ENCODE results near the gene USP9X.
"Not testable (repeated sequence)": the region's sequence is repeated elsewhere in the genome, so short reads cannot be mapped to it uniquely, and the experiment has no call there.

USP9X gene, protein sequence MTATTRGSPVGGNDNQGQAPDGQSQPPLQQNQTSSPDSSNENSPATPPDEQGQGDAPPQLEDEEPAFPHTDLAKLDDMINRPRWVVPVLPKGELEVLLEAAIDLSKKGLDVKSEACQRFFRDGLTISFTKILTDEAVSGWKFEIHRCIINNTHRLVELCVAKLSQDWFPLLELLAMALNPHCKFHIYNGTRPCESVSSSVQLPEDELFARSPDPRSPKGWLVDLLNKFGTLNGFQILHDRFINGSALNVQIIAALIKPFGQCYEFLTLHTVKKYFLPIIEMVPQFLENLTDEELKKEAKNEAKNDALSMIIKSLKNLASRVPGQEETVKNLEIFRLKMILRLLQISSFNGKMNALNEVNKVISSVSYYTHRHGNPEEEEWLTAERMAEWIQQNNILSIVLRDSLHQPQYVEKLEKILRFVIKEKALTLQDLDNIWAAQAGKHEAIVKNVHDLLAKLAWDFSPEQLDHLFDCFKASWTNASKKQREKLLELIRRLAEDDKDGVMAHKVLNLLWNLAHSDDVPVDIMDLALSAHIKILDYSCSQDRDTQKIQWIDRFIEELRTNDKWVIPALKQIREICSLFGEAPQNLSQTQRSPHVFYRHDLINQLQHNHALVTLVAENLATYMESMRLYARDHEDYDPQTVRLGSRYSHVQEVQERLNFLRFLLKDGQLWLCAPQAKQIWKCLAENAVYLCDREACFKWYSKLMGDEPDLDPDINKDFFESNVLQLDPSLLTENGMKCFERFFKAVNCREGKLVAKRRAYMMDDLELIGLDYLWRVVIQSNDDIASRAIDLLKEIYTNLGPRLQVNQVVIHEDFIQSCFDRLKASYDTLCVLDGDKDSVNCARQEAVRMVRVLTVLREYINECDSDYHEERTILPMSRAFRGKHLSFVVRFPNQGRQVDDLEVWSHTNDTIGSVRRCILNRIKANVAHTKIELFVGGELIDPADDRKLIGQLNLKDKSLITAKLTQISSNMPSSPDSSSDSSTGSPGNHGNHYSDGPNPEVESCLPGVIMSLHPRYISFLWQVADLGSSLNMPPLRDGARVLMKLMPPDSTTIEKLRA (N-terminal part only)

DNA sequence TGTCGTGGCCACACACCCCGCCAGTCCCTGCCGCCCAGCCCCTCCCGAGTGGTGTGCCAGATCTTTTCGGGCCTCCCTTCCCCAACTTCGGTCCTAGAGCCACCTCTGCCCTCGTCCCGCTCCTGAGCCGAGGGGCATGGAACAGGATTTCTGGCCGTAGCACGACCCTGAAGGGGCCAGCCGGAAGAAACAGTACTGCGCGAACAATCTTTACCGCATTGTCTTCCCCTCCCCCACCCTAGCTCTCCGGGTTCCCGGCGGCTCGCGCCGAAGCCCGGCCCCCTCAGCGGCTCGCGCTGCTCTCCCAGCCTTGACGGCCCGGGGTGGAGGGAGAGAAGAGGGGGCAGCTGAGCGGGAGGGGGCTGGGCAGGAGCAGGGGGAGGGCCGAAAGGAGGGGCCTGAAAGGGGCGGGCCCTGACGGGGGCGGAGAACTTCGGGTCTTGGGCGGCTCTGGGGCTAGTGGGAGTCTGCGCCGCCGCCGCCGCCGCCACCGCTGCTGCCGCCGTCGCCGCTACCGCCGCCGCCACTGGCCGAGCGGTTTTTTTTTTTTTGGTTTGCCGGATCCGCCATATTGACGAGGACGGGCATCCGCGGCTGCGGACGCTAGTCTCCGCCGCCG, at the start of gene USP9X:
TSS of gene USP9X (plus strand) at position 553 of the 619 bp plus-strand sequence. CDS start 38,184 bp downstream, outside the sequence.
- peak; percentile 89 for DNase-seq (ENCODE audit: low spot score)

DNA sequence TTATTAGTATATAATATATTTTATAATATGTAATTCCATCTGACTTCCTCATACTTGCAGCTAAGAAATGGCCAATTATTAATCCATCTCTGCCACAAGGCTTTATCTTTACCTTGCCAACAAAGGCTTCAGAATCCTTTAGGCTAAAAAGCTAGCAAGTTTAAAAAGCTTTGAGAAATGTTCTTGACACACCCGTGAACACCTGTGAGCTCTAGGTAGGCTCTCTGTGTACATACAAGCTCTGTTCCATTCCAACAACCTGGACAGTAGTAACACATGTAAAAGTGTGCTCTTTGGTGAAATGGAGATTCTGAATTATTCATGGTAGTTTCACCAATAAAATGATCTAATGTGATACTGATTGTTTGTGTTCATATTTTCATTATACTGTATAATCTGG, 49.7 kb upstream of the USP9X start:
- DNase-seq (ENCODE audit: low spot score), result no peak

DNA sequence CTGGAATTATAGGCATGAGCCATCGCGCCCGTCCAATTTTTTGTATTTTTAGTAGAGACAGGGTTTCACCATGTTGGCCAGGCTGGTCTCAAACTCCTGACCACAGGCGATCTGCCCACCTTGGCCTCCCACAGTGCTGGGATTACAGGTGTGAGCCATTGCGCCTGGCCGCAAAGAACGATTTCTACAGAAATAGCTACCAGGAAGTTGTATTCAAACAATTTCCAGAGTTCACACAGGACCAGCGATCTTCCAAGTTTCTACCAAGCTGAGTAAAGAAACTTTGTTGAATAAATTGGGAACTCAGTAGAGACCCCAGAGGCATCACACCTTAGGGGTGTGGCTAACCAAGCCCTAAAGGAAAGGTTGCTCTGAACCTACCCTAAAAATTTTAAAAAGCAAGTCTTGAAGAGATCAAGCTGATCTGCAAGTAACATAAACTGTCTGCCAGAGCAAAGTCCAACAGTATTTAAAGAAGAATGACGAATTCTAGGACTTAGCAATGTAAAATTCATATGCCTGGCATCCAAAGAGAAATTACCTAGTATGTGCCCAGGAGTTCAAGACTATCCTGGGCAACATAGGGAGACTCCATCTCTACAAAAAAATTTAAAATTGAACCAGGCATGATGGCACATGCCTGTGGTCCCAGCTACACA, 48.4 kb upstream of the USP9X start:
- DNase-seq (ENCODE audit: low spot score), result no peak

DNA sequence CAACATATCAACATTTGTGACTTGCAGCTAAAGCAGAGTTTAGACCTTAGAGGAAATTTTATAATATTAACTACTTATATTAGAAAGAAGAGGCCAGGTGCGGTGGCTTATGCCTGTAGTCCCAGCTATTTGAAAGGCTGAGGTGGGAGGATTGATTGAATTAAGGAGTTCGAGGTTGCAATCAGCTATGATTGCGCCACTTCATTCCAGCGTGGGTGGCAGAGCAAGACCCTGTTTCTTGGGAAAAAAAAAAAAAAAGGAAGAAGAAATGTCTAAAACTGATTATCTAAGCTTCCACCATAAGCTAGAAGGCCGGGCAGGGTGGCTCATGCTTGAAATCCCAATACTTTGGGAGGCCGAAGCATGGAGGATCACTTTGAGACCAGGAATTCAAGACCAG, 42.0 kb upstream of the USP9X start:
- no peak for DNase-seq (ENCODE audit: low spot score)

DNA sequence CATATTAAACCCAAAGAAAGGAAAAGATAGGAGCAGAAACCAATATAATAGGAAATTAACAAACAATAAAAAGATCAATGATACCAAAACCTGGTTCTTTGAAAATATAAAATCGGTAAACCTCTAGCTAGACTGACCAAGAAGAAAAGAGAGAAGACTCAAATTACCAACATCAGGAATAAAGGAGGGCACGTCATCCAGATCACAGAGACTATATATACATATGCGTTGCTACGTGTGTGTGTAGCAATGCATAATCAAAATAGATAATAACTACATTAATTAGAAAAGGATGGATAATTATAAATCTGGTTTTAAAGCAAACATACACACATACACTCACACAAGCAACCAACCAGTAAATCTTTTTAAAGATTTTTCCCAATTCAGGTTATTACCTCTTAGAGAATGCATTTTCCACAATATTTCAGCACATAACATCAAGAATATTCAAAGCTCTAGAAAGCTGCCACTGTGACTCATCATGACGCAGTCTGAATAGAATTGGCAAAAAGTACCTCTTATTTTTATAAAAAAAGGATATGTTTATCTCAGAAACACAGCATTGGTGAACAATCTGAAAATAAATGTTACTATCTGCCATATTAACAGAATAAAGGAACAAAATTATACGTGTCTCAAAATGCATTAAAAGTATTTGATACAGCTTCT, 41.4 kb upstream of the USP9X start:
- no peak for DNase-seq (ENCODE audit: low spot score)

DNA sequence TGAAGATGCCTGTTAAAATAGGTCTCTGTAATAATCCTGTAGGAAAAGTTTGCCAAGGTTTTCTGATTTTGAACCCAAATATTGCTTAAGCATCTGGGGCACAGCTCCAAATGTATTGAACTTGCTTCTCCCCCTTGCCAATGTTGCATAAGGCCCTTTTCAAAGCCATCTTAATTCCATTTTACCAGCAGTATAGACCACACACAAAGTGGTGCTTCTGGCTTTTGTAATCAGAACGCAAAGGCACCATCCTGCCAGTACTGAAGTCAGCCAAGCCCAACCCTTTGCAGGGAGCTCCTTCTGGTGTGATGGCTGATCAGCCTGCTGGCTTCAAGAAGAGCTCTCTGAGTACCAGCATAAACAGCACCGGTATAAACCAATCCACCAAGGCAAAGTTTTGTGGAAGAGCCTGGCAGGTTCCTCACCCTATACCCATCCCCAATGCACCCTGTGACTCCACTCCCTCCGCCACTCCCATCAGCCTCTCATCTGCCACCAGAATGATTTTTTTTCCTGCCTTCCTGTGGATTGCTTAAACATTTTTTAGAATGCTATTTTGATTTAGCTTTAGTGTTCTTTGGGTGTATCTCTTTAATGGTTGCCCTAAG, 39.2 kb upstream of the USP9X start:
- no peak for DNase-seq (ENCODE audit: low spot score)

DNA sequence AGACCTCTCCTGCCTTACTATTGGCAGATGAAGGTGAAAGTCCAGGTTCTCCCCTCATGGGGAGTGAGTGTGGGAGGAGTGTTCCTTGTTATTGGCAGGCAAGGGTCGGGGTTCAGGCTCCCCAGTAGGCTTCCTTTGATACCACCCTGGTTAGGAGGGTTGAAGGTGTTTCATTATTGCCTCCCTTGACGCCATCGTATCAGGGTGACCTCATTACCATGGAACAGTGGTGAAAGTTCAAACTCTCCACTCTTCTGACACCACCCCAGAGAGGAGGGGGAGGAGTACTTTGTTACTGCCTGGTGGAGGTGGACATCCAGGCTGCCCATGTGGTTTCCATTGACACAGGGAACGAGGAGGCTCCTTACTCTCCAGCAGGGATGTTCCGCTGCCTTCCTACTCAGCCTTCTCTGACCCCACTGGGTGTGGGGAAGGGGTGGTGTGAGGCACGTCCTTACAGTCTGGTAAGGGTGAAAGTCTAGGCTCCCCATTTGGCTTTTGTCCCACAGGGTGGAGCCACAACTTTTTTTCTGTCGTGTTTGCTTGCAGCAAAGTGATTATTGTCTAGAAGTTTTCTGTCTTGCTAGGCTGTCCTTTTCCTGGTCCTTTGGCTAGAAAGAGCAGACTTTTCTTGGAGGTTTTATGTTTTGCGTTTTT, 37.2 kb upstream of the USP9X start:
- DNase-seq (ENCODE audit: low spot score), result peak; percentile 36

DNA sequence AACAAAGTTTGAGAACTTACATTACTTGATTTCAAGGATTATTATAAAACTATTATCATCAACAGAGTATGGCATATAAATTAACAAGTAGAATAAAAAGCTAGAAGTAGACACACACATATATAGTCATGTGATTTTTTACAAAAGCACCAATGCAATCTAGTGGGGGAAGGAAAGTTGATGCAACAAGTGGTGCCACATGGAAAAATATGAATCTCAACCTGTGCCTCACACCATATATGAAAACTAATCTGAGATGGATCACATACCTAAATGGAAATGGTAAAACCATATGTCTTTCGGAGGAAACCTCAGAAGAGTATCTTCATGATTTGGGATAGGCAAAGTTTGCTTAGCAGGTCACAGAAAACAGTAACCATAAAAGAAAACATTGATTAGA, 34.9 kb upstream of the USP9X start:
- DNase-seq (ENCODE audit: low spot score), result no peak

DNA sequence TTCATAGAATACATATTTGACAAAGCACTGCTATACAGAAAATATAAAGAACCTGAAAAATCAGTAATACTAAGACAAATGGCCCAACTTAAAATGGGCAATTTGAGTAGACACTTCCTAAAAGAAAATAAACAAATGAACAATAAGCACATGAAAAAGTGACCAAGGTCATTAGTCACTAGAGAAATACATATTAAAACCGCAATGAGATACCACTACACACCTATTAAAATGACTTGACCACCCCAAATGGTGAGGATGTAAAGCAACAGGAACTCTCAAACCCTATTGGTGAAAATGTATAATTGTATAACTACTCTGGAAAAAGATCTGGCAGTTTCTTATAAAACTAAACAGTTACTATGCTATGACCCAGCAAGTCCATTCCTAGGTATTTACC, 34.0 kb upstream of the USP9X start:
- DNase-seq (ENCODE audit: low spot score), result no peak

DNA sequence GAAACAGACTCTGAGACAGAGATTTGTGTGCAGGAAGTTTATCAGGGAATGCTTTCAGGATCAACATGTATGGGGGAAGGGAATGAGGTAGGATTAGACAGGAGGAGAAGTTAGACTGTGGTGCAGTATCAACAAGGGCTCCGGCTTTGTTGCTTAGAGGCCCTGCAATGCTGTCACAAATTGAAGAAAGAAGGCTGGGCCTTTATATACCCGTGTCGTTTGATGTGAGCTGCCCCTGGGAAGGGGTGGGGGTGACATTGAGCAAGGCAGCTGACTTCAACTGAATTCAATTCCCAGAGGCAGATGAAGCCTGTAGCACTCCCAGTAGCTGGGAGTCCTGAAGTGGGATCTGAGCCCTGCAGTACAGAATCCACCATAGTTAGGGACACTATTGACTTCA, 29.5 kb upstream of the USP9X start:
- DNase-seq (ENCODE audit: low spot score), result no peak

DNA sequence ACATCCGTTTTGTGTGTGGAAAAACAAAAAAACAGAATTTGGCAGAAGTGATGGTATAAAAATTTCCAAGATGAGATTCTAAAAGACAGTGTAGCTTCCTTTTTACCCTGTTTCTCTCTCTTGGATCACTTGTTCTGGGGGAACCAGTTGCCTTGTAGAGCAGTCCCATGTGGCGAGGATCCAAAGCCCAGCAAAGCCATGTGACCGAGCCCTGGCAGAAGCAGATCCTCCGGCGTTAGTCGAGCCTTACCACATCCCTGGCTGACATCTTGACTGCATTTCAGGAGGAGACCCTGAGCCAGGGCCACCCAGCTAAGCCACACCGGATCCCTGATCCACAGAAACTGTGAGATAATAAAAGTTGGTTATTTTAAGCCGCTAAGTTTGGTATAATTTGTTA, 22.0 kb upstream of the USP9X start:
- DNase-seq (ENCODE audit: low spot score), result not testable (repeated sequence)

DNA sequence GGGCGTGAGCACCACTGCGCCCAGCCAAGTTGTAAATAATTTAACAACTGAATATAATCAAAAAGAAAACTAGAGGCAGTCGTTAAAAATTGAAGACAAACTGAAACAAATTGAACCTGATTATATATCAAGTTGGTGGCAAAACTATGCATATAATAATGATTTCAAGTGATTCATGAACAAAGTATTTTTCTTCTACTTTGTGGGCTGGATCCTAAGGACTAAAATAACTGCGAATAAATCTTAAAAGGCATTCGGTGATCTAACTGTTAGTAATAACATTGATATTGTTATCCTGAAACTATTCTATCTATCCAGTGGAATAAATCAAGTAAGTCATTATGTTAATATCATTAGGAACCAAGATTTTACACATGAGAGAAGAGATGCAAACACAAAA, 21.2 kb upstream of the USP9X start:
- DNase-seq (ENCODE audit: low spot score), result no peak

DNA sequence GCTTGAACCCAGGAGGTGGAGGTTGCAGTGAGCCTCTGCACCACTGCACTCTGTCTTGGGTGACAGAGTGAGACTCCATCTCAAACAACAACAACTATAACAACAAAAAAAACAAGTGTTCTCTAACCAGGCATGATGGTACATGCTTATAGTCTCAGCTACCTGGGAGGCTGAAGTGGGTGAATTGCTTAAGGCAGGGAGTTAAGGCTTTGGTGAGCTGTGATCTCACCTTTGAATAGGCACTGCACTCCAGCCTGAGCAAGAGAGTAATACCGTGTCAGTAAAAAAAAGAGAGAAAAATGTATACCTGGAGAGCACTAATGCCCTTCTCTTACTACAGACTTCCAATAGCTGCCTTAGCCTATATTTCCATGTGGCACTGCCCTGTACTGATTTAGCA, 18.9 kb upstream of the USP9X start:
- DNase-seq (ENCODE audit: low spot score), result no peak

DNA sequence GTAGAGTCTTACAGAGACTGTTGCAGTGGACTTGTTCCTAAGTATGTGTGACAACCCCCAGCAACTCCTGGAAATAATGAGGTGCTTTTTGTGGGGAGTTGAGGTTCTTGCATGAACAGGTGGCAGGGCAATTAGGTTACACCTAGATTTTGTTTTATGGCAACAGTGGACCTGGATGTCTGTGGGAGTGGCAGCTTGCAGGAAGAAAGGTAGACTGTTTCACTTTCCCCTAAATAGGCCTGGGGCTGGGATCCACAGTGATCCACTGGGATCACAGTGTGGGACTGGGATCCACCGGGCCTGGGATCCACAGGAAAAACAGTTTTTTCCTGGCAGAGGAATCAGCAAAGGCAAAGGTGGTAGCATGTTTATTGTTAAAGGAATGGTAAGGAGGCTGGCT, 18.3 kb upstream of the USP9X start:
- DNase-seq (ENCODE audit: low spot score), result no peak

DNA sequence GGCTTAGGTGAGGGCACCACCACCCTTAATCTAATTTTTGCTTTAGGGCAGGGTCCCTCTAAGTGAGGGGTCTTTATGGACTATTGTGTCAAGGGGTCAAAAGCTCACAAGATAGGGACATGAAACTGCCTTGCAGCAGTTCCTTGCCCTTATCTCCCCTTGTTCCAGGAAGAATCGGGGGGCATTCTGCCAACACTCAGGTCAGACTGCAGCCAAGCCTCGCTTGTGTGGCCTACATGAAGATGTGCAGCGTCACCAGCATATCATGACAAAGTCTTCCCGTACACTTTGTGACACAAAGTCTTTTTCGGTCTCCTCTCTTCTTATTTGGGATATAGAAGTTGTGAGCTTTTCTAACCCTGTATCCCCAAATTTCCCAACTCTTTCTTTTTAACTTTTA, 17.5 kb upstream of the USP9X start:
- DNase-seq (ENCODE audit: low spot score), result peak; percentile 66

DNA sequence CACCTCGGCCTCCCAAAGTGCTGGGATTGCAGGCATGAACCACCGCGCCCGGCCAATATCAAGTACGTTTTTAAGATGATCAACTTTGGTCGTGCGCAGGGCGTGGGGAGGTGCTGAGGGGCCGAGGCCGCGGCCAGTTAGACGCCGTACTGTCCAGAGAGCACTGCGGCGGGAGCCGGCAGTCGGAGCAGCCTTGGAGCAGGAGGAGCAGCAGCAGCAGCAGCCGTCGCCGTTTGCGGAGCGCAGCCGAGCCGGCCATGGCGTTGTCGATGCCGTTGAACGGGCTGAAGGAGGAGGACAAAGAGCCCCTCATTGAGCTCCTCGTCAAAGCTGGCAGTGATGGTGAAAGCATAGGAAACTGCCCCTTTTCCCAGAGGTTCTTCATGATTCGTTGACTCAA, 8.5 kb upstream of the USP9X start:
- no peak for DNase-seq (ENCODE audit: low spot score)

DNA sequence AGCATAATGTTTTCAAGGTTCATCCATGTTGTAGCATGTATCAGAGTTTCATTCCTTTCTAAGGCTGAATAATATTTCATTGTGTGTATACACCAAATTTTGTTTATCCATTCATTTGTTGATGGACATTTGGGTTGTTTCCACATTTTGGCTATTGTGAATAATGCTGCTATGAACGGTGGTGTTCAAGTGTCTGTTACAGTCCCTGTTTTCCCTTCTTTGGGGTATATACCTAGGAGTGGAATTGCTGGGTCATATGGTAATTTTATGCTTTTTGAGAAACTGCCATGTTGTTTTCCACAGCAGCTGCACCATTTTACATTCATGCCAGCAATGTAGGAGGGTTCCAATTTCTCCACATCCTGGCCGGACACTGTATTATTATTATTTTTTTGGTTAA, 3.4 kb upstream of the USP9X start:
- no peak for DNase-seq (ENCODE audit: low spot score)

DNA sequence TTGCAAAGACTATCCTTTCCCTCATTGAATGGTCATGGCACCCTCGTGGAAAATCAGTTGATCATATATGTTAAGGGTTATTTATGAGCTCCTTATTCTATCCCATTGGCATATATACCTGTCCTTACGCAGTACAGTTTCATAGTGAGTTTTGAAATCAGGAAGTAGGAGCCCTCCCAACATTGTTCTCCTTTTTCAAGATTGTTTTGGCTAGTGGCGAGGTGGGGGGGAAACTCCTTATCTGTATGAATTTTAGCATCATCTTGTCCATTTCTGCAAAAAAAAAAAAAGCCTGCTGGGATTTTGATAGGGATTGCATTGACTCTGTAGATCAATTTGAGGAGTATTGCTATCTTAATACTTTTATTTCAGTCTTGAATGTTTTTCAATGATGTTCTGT, 2.5 kb upstream of the USP9X start:
- DNase-seq (ENCODE audit: low spot score), result no peak

DNA sequence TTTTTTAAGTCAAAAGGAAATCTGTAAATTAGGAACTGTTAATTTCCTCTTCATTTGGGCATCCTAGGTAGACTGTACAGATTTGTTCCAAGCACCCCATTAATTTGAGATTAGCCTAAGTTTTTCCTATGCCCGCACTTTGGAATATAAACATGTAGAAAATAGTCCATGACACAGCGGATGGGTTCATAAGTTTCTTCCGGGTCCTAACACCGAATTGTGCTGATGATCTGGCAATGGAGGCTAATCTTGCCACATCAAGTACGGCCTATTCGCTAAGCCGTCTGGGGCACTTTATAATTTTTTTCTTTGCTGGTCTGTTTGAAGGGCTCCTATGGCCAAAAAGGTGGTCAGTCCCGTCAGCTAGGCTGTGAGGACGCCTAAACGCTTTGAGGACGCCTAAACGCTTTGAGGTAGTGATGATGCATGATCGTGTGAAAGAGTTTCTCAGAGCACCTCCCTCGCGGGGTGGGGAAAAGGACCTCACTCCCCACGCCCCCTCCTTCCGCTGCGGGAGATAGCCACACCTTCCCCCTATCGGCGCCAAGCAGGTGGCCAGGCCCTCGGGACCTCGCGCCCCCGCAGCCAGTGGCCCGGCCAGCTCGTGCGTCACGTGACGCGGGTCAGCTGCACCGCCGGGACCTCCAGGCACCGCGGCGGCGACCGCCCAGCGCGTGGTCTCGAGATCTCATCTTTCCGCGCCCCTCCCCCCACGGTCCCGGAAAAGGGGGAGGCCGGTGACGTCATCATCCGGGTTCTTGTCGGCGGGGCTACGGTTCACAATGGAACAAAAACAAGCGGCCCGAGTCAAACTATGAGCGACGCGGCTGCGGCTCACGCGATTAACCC, 977 bp upstream of the USP9X start:
- peak; percentile 96 for DNase-seq (ENCODE audit: low spot score)

Measured in hematopoietic multipotent progenitor cell treated with erythropoietin and hydrocortisone succinate and interleukin-3 and kit ligand, for 17 days (in vitro differentiated cells).